ENCODE data around the gene OR3A3.
"Not testable (repeated sequence)": the region's sequence is repeated elsewhere in the genome, so short reads cannot be mapped to it uniquely, and the experiment has no call there.

The OR3A3 gene

DNA sequence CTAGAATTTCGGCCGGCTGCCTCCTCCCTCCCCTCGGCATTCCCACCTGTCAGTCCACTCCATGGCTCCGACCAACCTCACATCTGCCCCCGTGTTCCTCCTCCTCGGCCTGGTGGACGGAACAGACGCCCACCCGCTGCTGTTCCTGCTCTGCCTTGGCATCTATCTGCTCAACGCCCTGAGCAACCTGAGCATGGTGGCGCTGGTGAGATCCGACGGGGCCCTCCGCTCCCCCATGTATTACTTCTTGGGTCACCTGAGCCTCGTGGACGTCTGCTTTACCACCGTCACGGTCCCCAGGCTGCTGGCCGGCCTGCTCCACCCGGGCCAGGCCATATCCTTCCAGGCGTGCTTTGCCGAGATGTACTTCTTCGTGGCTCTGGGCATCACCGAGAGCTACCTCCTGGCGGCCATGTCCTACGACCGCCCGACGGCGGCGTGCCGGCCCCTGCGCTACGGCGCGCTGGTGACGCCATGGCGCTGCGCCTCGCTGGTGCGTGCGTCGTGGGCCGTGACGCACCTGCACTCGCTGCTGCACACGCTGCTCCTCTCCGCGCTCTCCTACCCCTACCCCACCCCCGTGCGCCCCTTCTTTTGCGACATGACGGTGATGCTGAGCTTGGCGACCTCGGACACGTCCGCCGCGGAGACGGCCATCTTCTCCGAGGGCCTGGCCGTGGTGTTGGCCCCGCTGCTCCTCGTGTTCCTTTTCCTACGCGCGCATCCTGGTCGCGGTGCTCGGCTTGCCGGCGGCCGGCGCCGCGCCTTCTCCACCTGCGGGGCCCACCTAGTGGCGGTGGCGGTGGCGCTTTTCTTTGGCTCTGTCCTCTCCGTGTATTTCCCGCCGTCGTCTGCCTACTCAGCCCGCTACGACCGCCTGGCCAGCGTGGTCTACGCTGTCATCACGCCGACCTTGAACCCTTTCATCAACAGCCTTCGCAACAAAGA is 25.0 kb upstream of the OR3A3 start, which contains the start of gene OR3A2:
Gene OR3A2 (minus strand): TSS at position 440 of the 948 bp plus-strand sequence.
- Histone ChIP-seq H3K27me3 (replicated peaks; ENCODE audit: insufficient read depth, low read length) (peaks cover 12% of the 10 kb centered on the region; the same call in 1 of the 2 replicates), H2AFZ (ENCODE audit: low read length) (no peak within 1 kb of the TSS), H3K79me2 (ENCODE audit: low read length) (no peaks in the 10 kb centered on the region), H3K4me3 (ENCODE audit: low read length) (no peak within 1 kb of the TSS), H3K4me1 (ENCODE audit: low read length) (no peaks in the 10 kb centered on the region), H3K36me3 (replicated peaks; ENCODE audit: insufficient read depth, low read length) (no peaks in the 10 kb centered on the region), H3K27ac (ENCODE audit: low read length) (no peak within 1 kb of the TSS), H4K20me1 (ENCODE audit: insufficient read depth, low read length) (no peaks in the 10 kb centered on the region), H3K9me2 (replicated peaks; ENCODE audit: insufficient read depth, low read length) (no peaks in the 10 kb centered on the region), H3K4me2 (ENCODE audit: low read depth, low read length) (no peak within 1 kb of the TSS), H3K9ac (ENCODE audit: low read length) (no peak within 1 kb of the TSS), H3F3A (ENCODE audit: insufficient read depth, low read length) (no peaks in the 10 kb centered on the region), H3K9me3 (replicated peaks; ENCODE audit: insufficient read depth, low read length) (no peaks in the 10 kb centered on the region)
- TF ChIP-seq EZH2 (optimal IDR thresholded peaks at IDR 0.05; ENCODE audit: low read depth, low read length): no peak
- TF ChIP-seq, protein P1, sequence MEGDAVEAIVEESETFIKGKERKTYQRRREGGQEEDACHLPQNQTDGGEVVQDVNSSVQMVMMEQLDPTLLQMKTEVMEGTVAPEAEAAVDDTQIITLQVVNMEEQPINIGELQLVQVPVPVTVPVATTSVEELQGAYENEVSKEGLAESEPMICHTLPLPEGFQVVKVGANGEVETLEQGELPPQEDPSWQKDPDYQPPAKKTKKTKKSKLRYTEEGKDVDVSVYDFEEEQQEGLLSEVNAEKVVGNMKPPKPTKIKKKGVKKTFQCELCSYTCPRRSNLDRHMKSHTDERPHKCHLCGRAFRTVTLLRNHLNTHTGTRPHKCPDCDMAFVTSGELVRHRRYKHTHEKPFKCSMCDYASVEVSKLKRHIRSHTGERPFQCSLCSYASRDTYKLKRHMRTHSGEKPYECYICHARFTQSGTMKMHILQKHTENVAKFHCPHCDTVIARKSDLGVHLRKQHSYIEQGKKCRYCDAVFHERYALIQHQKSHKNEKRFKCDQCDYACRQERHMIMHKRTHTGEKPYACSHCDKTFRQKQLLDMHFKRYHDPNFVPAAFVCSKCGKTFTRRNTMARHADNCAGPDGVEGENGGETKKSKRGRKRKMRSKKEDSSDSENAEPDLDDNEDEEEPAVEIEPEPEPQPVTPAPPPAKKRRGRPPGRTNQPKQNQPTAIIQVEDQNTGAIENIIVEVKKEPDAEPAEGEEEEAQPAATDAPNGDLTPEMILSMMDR (IDR thresholded peaks at IDR 0.05; ENCODE audit: low read length): no peak
- TF ChIP-seq EZH2phosphoT487 (IDR thresholded peaks at IDR 0.05; ENCODE audit: low read length): no peak
- DNase-seq: no peak

DNA sequence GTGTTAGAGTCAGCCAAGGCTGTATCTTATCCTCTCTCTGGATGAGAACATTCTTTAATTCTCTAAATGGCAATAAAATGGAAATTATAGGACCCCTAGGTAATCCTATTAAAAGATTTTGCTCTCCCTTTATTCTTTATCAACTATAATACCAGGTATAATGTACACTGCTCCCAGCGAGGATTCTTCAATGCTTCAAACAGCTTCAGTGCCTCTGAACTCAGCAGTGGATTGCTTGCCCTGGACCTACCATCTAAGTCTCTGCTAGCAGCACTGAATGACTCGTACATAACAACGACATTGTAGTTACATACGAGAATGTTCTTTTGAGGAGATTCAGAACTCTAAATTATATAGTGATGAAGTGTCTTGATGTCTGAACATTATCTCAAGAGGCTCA is 21.4 kb upstream of the OR3A3 start:
- H3K4me1 ChIP-seq (ENCODE audit: low read length): no peaks in the 10 kb centered on the region
- no peak overlapping the region for H3K9ac ChIP-seq (ENCODE audit: low read length)
- TF ChIP-seq EZH2phosphoT487 (IDR thresholded peaks at IDR 0.05; ENCODE audit: low read length) (no peak), EZH2 (optimal IDR thresholded peaks at IDR 0.05; ENCODE audit: low read depth, low read length) (no peak)
- TF ChIP-seq, protein P1 (IDR thresholded peaks at IDR 0.05; ENCODE audit: low read length): no peak
- H3F3A ChIP-seq (ENCODE audit: insufficient read depth, low read length): no peaks in the 10 kb centered on the region
- no peaks in the 10 kb centered on the region for H3K36me3 ChIP-seq (replicated peaks; ENCODE audit: insufficient read depth, low read length)
- H3K9me3 ChIP-seq (replicated peaks; ENCODE audit: insufficient read depth, low read length): no peaks in the 10 kb centered on the region
- H3K9me2 ChIP-seq (replicated peaks; ENCODE audit: insufficient read depth, low read length): no peaks in the 10 kb centered on the region
- H3K4me2 ChIP-seq (ENCODE audit: low read depth, low read length): no peak overlapping the region
- H4K20me1 ChIP-seq (ENCODE audit: insufficient read depth, low read length): no peaks in the 10 kb centered on the region
- no peak overlapping the region for H3K27ac ChIP-seq (ENCODE audit: low read length)
- H3K4me3 ChIP-seq (ENCODE audit: low read length): no peak overlapping the region
- DNase-seq: no peak
- no peaks in the 10 kb centered on the region for H3K27me3 ChIP-seq (replicated peaks; ENCODE audit: insufficient read depth, low read length)
- H3K79me2 ChIP-seq (ENCODE audit: low read length): no peaks in the 10 kb centered on the region
- no peak overlapping the region for H2AFZ ChIP-seq (ENCODE audit: low read length)

DNA sequence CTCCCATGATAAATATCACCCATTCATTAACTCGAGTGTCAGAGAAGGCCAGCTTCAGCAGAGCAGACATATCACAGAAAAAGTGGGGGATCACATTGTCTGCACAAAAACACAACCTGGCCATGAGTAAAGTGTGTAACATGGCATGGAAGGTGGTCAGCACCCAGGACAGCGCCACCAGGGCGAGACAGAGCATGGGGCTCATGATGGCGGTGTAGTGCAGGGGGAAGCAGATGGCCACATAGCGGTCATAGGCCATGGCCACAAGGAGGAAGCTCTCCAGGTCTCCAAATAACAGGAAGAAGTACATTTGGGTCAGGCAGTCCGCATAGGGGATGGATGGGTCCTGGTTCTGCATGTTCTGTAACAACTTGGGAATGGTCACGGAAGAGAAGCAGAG is 13.4 kb upstream of the OR3A3 start:
- not testable (repeated sequence) for H3K9me2 ChIP-seq (replicated peaks; ENCODE audit: insufficient read depth, low read length); DNase-seq; H3F3A ChIP-seq (ENCODE audit: insufficient read depth, low read length); H2AFZ ChIP-seq (ENCODE audit: low read length); H3K4me2 ChIP-seq (ENCODE audit: low read depth, low read length); H3K4me1 ChIP-seq (ENCODE audit: low read length); H3K9me3 ChIP-seq (replicated peaks; ENCODE audit: insufficient read depth, low read length); H3K9ac ChIP-seq (ENCODE audit: low read length); H3K4me3 ChIP-seq (ENCODE audit: low read length); H3K36me3 ChIP-seq (replicated peaks; ENCODE audit: insufficient read depth, low read length); H3K27me3 ChIP-seq (replicated peaks; ENCODE audit: insufficient read depth, low read length); H3K79me2 ChIP-seq (ENCODE audit: low read length); H4K20me1 ChIP-seq (ENCODE audit: insufficient read depth, low read length); H3K27ac ChIP-seq (ENCODE audit: low read length)

DNA sequence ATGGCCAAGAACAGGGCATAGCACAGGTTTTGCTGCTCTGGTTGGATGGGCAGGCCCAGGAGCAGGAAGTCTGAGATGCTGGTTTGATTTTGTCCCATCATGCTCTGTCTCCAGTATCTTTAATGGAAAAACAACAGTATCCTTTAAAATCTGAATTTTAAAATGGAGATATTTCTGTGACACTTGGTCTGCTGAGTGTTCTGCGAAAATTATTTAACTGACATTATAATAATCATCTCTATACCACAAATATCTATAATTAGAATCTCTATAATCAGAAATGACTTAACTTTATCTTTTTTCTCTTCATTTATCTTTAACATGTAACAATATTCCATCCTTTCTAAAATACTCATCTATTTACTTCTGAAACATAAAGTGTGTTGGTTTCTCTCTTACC is 12.9 kb upstream of the OR3A3 start, which contains the start of gene OR1E1:
Gene OR1E1 (minus strand): TSS at position 101 of the 400 bp plus-strand sequence. CDS start 0 bp downstream, at position 101.
- no peaks in the 10 kb centered on the region for H3F3A ChIP-seq (ENCODE audit: insufficient read depth, low read length)
- H3K27ac ChIP-seq (ENCODE audit: low read length): no peak within 1 kb of the TSS
- TF ChIP-seq EZH2phosphoT487 (IDR thresholded peaks at IDR 0.05; ENCODE audit: low read length) (no peak), EZH2 (optimal IDR thresholded peaks at IDR 0.05; ENCODE audit: low read depth, low read length) (no peak)
- TF ChIP-seq, protein P1 (IDR thresholded peaks at IDR 0.05; ENCODE audit: low read length): no peak
- no peaks in the 10 kb centered on the region for H3K79me2 ChIP-seq (ENCODE audit: low read length)
- no peaks in the 10 kb centered on the region for H3K27me3 ChIP-seq (replicated peaks; ENCODE audit: insufficient read depth, low read length)
- no peak within 1 kb of the TSS for H3K4me2 ChIP-seq (ENCODE audit: low read depth, low read length)
- no peaks in the 10 kb centered on the region for H3K36me3 ChIP-seq (replicated peaks; ENCODE audit: insufficient read depth, low read length)
- no peak within 1 kb of the TSS for H3K9ac ChIP-seq (ENCODE audit: low read length)
- no peak within 1 kb of the TSS for H3K4me3 ChIP-seq (ENCODE audit: low read length)
- no peak for DNase-seq
- no peaks in the 10 kb centered on the region for H4K20me1 ChIP-seq (ENCODE audit: insufficient read depth, low read length)
- H3K4me1 ChIP-seq (ENCODE audit: low read length): no peaks in the 10 kb centered on the region
- no peaks in the 10 kb centered on the region for H3K9me3 ChIP-seq (replicated peaks; ENCODE audit: insufficient read depth, low read length)
- H2AFZ ChIP-seq (ENCODE audit: low read length): no peak within 1 kb of the TSS
- no peaks in the 10 kb centered on the region for H3K9me2 ChIP-seq (replicated peaks; ENCODE audit: insufficient read depth, low read length)

Data from MM.1S (cell line).